B cell (primary cell): Measurements from ENCODE around the gene FZR1. TPM values are rescaled to one million over a fixed set of nuclear protein-coding genes. Genes with fewer than 3 reads are reported as not detected.

Experiments
- ATAC-seq: fragments of 200-7000 bp; cut with Tn5 transposase; one replicate; pipeline ENCODE4 v1.10.0; 2021; ENCODE audit warnings: low read depth, mild to moderate bottlenecking, moderate number of reproducible peaks, moderate library complexity
- CTCF ChIA-PET: fragments of 350-600 bp; sonication (Branson Sonifier 250); formaldehyde crosslinking; loops from one replicate; lab custom pipeline; 2021; ENCODE audit warnings: antibody characterized with exemption, inconsistent platforms; lab: Charles Lee
- POLR2A ChIA-PET: fragments of 350-600 bp; sonication (Branson Sonifier 250); formaldehyde crosslinking; loops from one replicate; lab custom pipeline; 2021; ENCODE audit warnings: antibody characterized with exemption; lab: Charles Lee
- DNase-seq: peaks from one replicate; pipeline ENCODE4 v3.0.0; 2013
- H2AFZ ChIP-seq: 2 replicates; pipeline ENCODE4 v1.6.1; 2012; ENCODE audit warnings: mild to moderate bottlenecking, low read depth, low read length; ENCODE audit not compliant: insufficient read depth, poor library complexity, severe bottlenecking
- H3K27ac ChIP-seq, 2 donors: 1 replicate in 1 of 2; 2 replicates in 1 of 2; pipeline ENCODE4 v1.5.1; 2012 to 2013; ENCODE audit warnings: low read length in 2 of 2, mild to moderate bottlenecking in 2 of 2, moderate library complexity in 1 of 2
- H3K27me3 ChIP-seq, 4 experiments: fragments of 200-600 bp in 1 of 4; sonication (generic) in 1 of 4; replicated peaks in 1 of 4; 1 replicate in 2 of 4; 2 replicates in 2 of 4; pipeline versions ENCODE4 v1.6.1 to v1.7.0; 2013 to 2016; ENCODE audit warnings: low read length in 3 of 4, mild to moderate bottlenecking in 2 of 4, mixed read lengths in 1 of 4, moderate library complexity in 1 of 4; ENCODE audit not compliant: insufficient read depth in 4 of 4, control insufficient read depth in 3 of 4; ENCODE audit errors: control extremely low read depth in 1 of 4
- H3K36me3 ChIP-seq, 2 experiments: replicated peaks in 1 of 2; 1 replicate in 1 of 2; 2 replicates in 1 of 2; pipeline versions ENCODE4 v1.6.1 to v1.7.1; 2013; ENCODE audit warnings: low read length in 1 of 2; ENCODE audit not compliant: insufficient read depth in 2 of 2, control insufficient read depth in 1 of 2; ENCODE audit errors: control extremely low read depth in 1 of 2, extremely low read depth in 1 of 2
- H3K4me1 ChIP-seq, 2 donors: fragments of 200-600 bp in 1 of 2; sonication (generic) in 1 of 2; 1 replicate in 1 of 2; 2 replicates in 1 of 2; pipeline versions ENCODE4 v1.5.1 to v1.6.1; 2013 to 2017; ENCODE audit warnings: low read length in 2 of 2; ENCODE audit not compliant: control insufficient read depth in 2 of 2, insufficient read depth in 2 of 2
- H3K4me2 ChIP-seq: replicated peaks from 2 replicates; pipeline ENCODE3; 2012; ENCODE audit warnings: mild to moderate bottlenecking, low read depth, low read length; ENCODE audit not compliant: poor library complexity, severe bottlenecking
- H3K4me3 ChIP-seq, 5 experiments: fragments of 200-600 bp in 1 of 5; sonication (generic) in 1 of 5; 1 replicate in 3 of 5; 2 replicates in 2 of 5; pipeline versions ENCODE4 v1.5.1 to v1.7.0; 2011 to 2016; ENCODE audit warnings: low read length in 4 of 5, mild to moderate bottlenecking in 4 of 5, low read depth in 2 of 5, control low read depth in 1 of 5, moderate library complexity in 1 of 5; ENCODE audit not compliant: insufficient read depth in 1 of 5; ENCODE audit errors: control extremely low read depth in 1 of 5, extremely low read depth in 1 of 5
- H3K79me2 ChIP-seq: fragments of 200-600 bp; sonication (generic); one replicate; pipeline ENCODE4 v1.6.0; 2016; ENCODE audit warnings: low read length; ENCODE audit not compliant: control insufficient read depth, insufficient read depth
- H3K9ac ChIP-seq: fragments of 200-600 bp; sonication (generic); 2 replicates; pipeline ENCODE4 v1.6.1; 2017; ENCODE audit warnings: mild to moderate bottlenecking, low read length, moderate library complexity
- H3K9me3 ChIP-seq, 3 donors: one replicate each; pipeline versions ENCODE4 v1.6.1 to v1.7.1; 2013; ENCODE audit warnings: low read length in 2 of 3; ENCODE audit not compliant: control insufficient read depth in 2 of 3, insufficient read depth in 1 of 3; ENCODE audit errors: control extremely low read depth in 1 of 3
- H4K20me1 ChIP-seq: 2 replicates; pipeline ENCODE4 v1.6.0; 2012; ENCODE audit warnings: mild to moderate bottlenecking, low read length; ENCODE audit not compliant: insufficient read depth, control insufficient read depth, poor library complexity, severe bottlenecking
- H3K27ac Mint-ChIP-seq: one replicate; pipeline ENCODE4 v1.8.0; 2021; ENCODE audit warnings: mixed read lengths
- H3K27me3 Mint-ChIP-seq: one replicate; pipeline ENCODE4 v1.8.0; 2021; ENCODE audit warnings: mixed read lengths
- H3K4me1 Mint-ChIP-seq: one replicate; pipeline ENCODE4 v1.8.0; 2021; ENCODE audit warnings: mixed read lengths
- H3K4me3 Mint-ChIP-seq: one replicate; pipeline ENCODE4 v1.8.0; 2021; ENCODE audit warnings: mixed read lengths
- H3K9me3 Mint-ChIP-seq: one replicate; pipeline ENCODE4 v1.8.0; 2022; ENCODE audit warnings: mixed read lengths; ENCODE audit not compliant: insufficient read depth
- CTCF ChIP-seq: fragments of 200-600 bp; IDR thresholded peaks from one replicate; pipeline ENCODE4 v1.8.0; 2022; ENCODE audit warnings: antibody characterized with exemption, mild to moderate bottlenecking
- EZH2 ChIP-seq: IDR thresholded peaks from 2 replicates; pipeline ENCODE4 v1.6.1; 2012; ENCODE audit warnings: borderline replicate concordance, low read depth, mild to moderate bottlenecking, moderate library complexity, low read length; ENCODE audit not compliant: insufficient read depth, poor library complexity, severe bottlenecking
- WGBS: methylation state at CpG from one replicate; pipeline ENCODE4 v1.1.5; 2013; ENCODE audit warnings: missing lambda C conversion rate; ENCODE audit not compliant: insufficient coverage; 5-methylcytosine and 5-hydroxymethylcytosine counted together
- intact Hi-C: fragments of 100-400 bp; cut with micrococcal nuclease; formaldehyde crosslinking; loops from one replicate; pipeline ENCODE4 v1.10.0; 2022
- polyA plus RNA-seq: library from polyadenylated mRNA; depleted of rRNA; stranded (reverse); fragments of >200 nt; gene quantifications from 2 replicates; pipeline ENCODE4 v1.2.3, GENCODE V29; 2012
- total RNA-seq, 2 donors: library from RNA; stranded (reverse); fragments of 120-200 nt in 1 of 2; gene quantifications; 1 replicate in 1 of 2; 2 replicates in 1 of 2; pipeline versions ENCODE4 v1.2.3 to v1.2.4, GENCODE V29; 2013 to 2022

Gene FZR1
- total and polyA plus RNA-seq, 2 donors (not counting 1 experiment from before 2014, with no cell fraction given), result 83.5 to 96.1 TPM

GRCh38 chr19:3573162-3573857, 67.2 kb downstream of the FZR1 start:
- no peaks in the 10 kb centered on the region for H3K27me3 Mint-ChIP-seq
- H3K4me1 ChIP-seq, result peaks cover 12 to 18% of the 10 kb centered on the region in 2 donors
- DNase-seq (no peak), ATAC-seq (peak; percentile 1)
- no peaks in the 10 kb centered on the region for H3K79me2 ChIP-seq
- H3K9me3 Mint-ChIP-seq, result no peaks in the 10 kb centered on the region
- H3K9me3 ChIP-seq, result peaks cover 0 to 15% (median 0%) of the 10 kb centered on the region in 3 donors
- H2AFZ ChIP-seq, result peak overlapping the region; percentile 92
- peak overlapping the region; percentile 76 for H3K9ac ChIP-seq
- peaks cover 7% of the 10 kb centered on the region for H4K20me1 ChIP-seq
- H3K4me3 ChIP-seq, result peak overlapping the region; percentile 11 to 79 (median 74)
- no peaks in the 10 kb centered on the region for H3K27me3 ChIP-seq
- peak overlapping the region; percentile 86 for H3K4me3 Mint-ChIP-seq
- peak overlapping the region; percentile 100 for H3K4me2 ChIP-seq
- WGBS, result 1% methylated on average over 57 of the region's 60 CpGs
- H3K4me1 Mint-ChIP-seq, result peaks cover 16% of the 10 kb centered on the region
- H3K27ac ChIP-seq, result peak overlapping the region; percentile 34 to 57
- no peaks in the 10 kb centered on the region for H3K36me3 ChIP-seq
- CTCF ChIA-PET, result interaction anchor here (0.6 to 1.0 kb wide), 2 partner anchors 19 to 831 kb away, joined by 3 to 5 read pairs; no protein-coding TSS in a partner anchor
- POLR2A ChIA-PET, result no interaction called here
- no peak for TF ChIP-seq EZH2
- no peak for TF ChIP-seq CTCF
- no peak overlapping the region for H3K27ac Mint-ChIP-seq
- intact Hi-C loops, result loop anchor here (5.0 kb wide), 1 partner anchor 189 kb away; the partner anchor contains the start of genes APBA3 and MRPL54
